Pancreas (tissue), 10 donors: ENCODE data around the gene SGK2. TPM values are rescaled to one million over a fixed set of nuclear protein-coding genes. Genes with fewer than 3 reads are reported as not detected.

Experiments used
- ATAC-seq, 4 donors: fragments of 200-7000 bp; cut with Tn5 transposase; one replicate each; pipeline versions ENCODE4 v1.8.0 to v1.9.1; 2020; ENCODE audit warnings: mild to moderate bottlenecking in 4 of 4, moderate library complexity in 4 of 4
- DNase-seq, 6 donors: peaks; one replicate each; pipeline ENCODE4 v3.0.0-alpha.2; 2020
- FAIRE-seq: peaks from 2 replicates; lab custom pipeline; 2012; peaks lifted over from hg19 to GRCh38; lab: Jason Lieb, UNC
- H3K27ac ChIP-seq, 4 donors: fragments of 200-600 bp; sonication (generic); 1 replicate in 3 of 4; 2 replicates in 1 of 4; pipeline versions ENCODE4 v1.5.0 to v1.8.0; 2020
- H3K27me3 ChIP-seq, 4 donors: fragments of 200-600 bp; one replicate each; pipeline ENCODE4 v1.8.0; 2021
- H3K36me3 ChIP-seq, 3 donors: fragments of 200-600 bp; sonication (generic) in 1 of 3; one replicate each; pipeline versions ENCODE4 v1.5.0 to v1.8.0; 2020 to 2021
- H3K4me1 ChIP-seq, 3 donors: fragments of 200-600 bp; one replicate each; pipeline ENCODE4 v1.8.0; 2021
- H3K4me3 ChIP-seq, 4 donors: fragments of 200-600 bp; sonication (generic) in 2 of 4; one replicate each; pipeline versions ENCODE4 v1.5.0 to v1.8.0; 2020 to 2021
- H3K9me3 ChIP-seq, 4 donors: fragments of 200-600 bp; one replicate each; pipeline ENCODE4 v1.8.0; 2021
- WGBS, 2 donors: extraction: QIAGEN DNeasy Blood & Tissue Kit; methylation state at CpG; one replicate each; pipeline ENCODE4 v1.1.7; 2013; 5-methylcytosine and 5-hydroxymethylcytosine counted together
- intact Hi-C, 3 donors: fragments of 100-400 bp; cut with DNase I; formaldehyde crosslinking; loops; one replicate each; pipeline versions ENCODE4 v1.11.1 to v1.14.2; 2022
- polyA plus RNA-seq, 2 donors: library from polyadenylated mRNA; stranded (reverse); fragments of 200-250 nt; gene quantifications; one replicate each; pipeline ENCODE4 v1.2.3, GENCODE V29; 2013
- total RNA-seq, 6 donors: library from RNA; stranded (reverse); fragmentation: NEBNext Ultra II Directional in 4 of 6; extraction: Animal tissue kit (Norgen Biotek cat#: 25700) in 4 of 6; gene quantifications; one replicate each; pipeline versions ENCODE4 v1.2.1 to v1.2.4, GENCODE V29; 2021 to 2023
- TF ChIP-seq, protein P1 (sequence below), 4 donors: fragments of 200-600 bp; sonication (generic) in 3 of 4; IDR thresholded peaks; one replicate each; pipeline versions ENCODE4 v1.5.0 to v1.8.0; 2021; ENCODE audit warnings: antibody characterized with exemption in 4 of 4
- donor health status: healthy with polysubstance abuse.
- donor health status: DM: no; HTN: no; CAD: no; lungs with moderate emphysema.
- donor health status: DM: no; HTN: no; CAD: no.
- donor health status: control.
- donor health status: control.
- donor health status: Bipolar disorder and iron deficiency.
- donor health status: DM: yes; HTN: yes; CAD: no.
- donor health status: DM: no; HTN: no; CAD: no.
- donor health status: DM: no; HTN: no; CAD: no.
- donor health status: DM: yes; HTN: yes; CAD: no.

The SGK2 gene
- total and polyA plus RNA-seq, 8 donors, result 10.8 to 21.6 (median 14.7) TPM

GRCh38 chr20:43570496-43570895 lies 11.7 kb downstream of the SGK2 start:
- no peak for FAIRE-seq
- intact Hi-C loops, result no loop called here
- Histone ChIP-seq H3K9me3 (no peaks in the 10 kb centered on the region), H3K4me3 (no peak overlapping the region), H3K27ac (no peak overlapping the region), H3K4me1 (no peaks in the 10 kb centered on the region), H3K36me3 (peaks cover 0 to 31% (median 8%) of the 10 kb centered on the region in 3 donors), H3K27me3 (no peaks in the 10 kb centered on the region)
- DNase-seq, result no peak
- no peak for ATAC-seq
- TF ChIP-seq, protein P1, sequence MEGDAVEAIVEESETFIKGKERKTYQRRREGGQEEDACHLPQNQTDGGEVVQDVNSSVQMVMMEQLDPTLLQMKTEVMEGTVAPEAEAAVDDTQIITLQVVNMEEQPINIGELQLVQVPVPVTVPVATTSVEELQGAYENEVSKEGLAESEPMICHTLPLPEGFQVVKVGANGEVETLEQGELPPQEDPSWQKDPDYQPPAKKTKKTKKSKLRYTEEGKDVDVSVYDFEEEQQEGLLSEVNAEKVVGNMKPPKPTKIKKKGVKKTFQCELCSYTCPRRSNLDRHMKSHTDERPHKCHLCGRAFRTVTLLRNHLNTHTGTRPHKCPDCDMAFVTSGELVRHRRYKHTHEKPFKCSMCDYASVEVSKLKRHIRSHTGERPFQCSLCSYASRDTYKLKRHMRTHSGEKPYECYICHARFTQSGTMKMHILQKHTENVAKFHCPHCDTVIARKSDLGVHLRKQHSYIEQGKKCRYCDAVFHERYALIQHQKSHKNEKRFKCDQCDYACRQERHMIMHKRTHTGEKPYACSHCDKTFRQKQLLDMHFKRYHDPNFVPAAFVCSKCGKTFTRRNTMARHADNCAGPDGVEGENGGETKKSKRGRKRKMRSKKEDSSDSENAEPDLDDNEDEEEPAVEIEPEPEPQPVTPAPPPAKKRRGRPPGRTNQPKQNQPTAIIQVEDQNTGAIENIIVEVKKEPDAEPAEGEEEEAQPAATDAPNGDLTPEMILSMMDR (IDR thresholded peaks at IDR 0.05), result no peak
- 88 to 92% methylated on average over 10 of the region's 10 CpGs for WGBS, 2 donors

GRCh38 chr20:43571310-43571709 lies 12.5 kb downstream of the SGK2 start:
- no peaks in the 10 kb centered on the region for H3K4me1 ChIP-seq
- intact Hi-C loops, result no loop called here
- ATAC-seq (no peak), DNase-seq (no peak), FAIRE-seq (no peak)
- WGBS, 2 donors, result 94 to 100% methylated on average over 3 of the region's 3 CpGs
- H3K27ac ChIP-seq, result no peak overlapping the region
- no peak overlapping the region for H3K4me3 ChIP-seq
- TF ChIP-seq, protein P1 (IDR thresholded peaks at IDR 0.05), result no peak
- no peaks in the 10 kb centered on the region for H3K9me3 ChIP-seq
- peaks cover 0 to 39% (median 10%) of the 10 kb centered on the region in 3 donors for H3K36me3 ChIP-seq
- no peaks in the 10 kb centered on the region for H3K27me3 ChIP-seq

- H3K9me3 ChIP-seq, result no peaks in the 10 kb centered on the region
- intact Hi-C loops, result no loop called here
- 87 to 91% methylated on average over 6 of the region's 6 CpGs for WGBS, 2 donors
- H3K4me3 ChIP-seq, result no peak overlapping the region
- FAIRE-seq (no peak), ATAC-seq (no peak), DNase-seq (no peak)
- TF ChIP-seq, protein P1 (IDR thresholded peaks at IDR 0.05), result no peak
- H3K27me3 ChIP-seq, result no peaks in the 10 kb centered on the region
- no peaks in the 10 kb centered on the region for H3K4me1 ChIP-seq
- no peak overlapping the region for H3K27ac ChIP-seq
- H3K36me3 ChIP-seq, result peaks cover 0 to 44% (median 12%) of the 10 kb centered on the region in 3 donors
Observed at GRCh38 chr20:43571771-43572170, 12.9 kb downstream of the SGK2 start.

DNA sequence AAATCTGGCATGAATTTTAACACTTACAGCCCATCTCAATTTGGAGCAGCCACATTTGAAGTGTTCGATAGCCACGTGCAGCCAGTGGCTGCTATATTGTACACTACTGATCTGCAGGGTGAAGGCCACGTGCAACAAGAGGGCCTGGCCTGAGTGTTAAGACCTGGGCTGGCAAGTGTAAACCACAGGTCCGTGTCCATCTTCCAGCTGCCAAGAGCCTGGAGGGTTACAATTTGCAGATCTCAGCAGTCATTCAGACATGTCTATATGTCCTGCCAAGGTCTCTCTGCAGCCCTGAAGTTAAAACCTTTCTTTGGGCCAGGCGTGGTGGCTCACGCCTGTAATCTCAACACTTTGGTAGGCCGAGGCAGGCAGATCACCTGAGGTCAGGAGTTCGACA lies 14.1 kb downstream of the SGK2 start:
- 93 to 94% methylated on average over 8 of the region's 8 CpGs for WGBS, 2 donors
- intact Hi-C loops, result no loop called here
- Histone ChIP-seq H3K4me1 (no peaks in the 10 kb centered on the region), H3K27ac (no peak overlapping the region), H3K27me3 (no peaks in the 10 kb centered on the region), H3K9me3 (no peaks in the 10 kb centered on the region), H3K4me3 (no peak overlapping the region), H3K36me3 (peaks cover 0 to 45% (median 13%) of the 10 kb centered on the region in 3 donors)
- DNase-seq (no peak), FAIRE-seq (no peak), ATAC-seq (no peak)
- TF ChIP-seq, protein P1 (IDR thresholded peaks at IDR 0.05), result no peak

GRCh38 chr20:43576108-43576507 lies 17.3 kb downstream of the SGK2 start:
- DNase-seq (no peak), FAIRE-seq (no peak), ATAC-seq (no peak)
- no peak overlapping the region for H3K27ac ChIP-seq
- no peaks in the 10 kb centered on the region for H3K4me1 ChIP-seq
- 84 to 88% methylated on average over 10 of the region's 10 CpGs for WGBS, 2 donors
- H3K36me3 ChIP-seq, result peaks cover 0 to 26% (median 5%) of the 10 kb centered on the region in 3 donors
- TF ChIP-seq, protein P1 (IDR thresholded peaks at IDR 0.05), result no peak
- no peaks in the 10 kb centered on the region for H3K27me3 ChIP-seq
- H3K4me3 ChIP-seq, result no peak overlapping the region
- intact Hi-C loops, result no loop called here
- no peaks in the 10 kb centered on the region for H3K9me3 ChIP-seq
